Mesodermal cell (in vitro differentiated cells): ENCODE results near the gene TPM1.

Experiments used
- H3K27ac ChIP-seq: 2 replicates; pipeline ENCODE4 v1.7.0; 2013; ENCODE audit warnings: mild to moderate bottlenecking, low read depth, low read length, moderate library complexity; ENCODE audit not compliant: severe bottlenecking
- H3K36me3 ChIP-seq: 2 replicates; pipeline ENCODE4 v1.7.1; 2013; ENCODE audit warnings: mild to moderate bottlenecking, low read length, moderate library complexity; ENCODE audit not compliant: control insufficient read depth, insufficient read depth
- H3K4me1 ChIP-seq: one replicate; pipeline ENCODE4 v1.7.1; 2013; ENCODE audit warnings: mild to moderate bottlenecking, low read length; ENCODE audit not compliant: insufficient read depth, control insufficient read depth, poor library complexity, severe bottlenecking
- H3K4me3 ChIP-seq: 2 replicates; pipeline ENCODE4 v1.7.0; 2013; ENCODE audit warnings: low read length, control low read depth, mild to moderate bottlenecking; ENCODE audit not compliant: insufficient read depth, poor library complexity, severe bottlenecking; ENCODE audit errors: extremely low read depth
- H3K9me3 ChIP-seq: 2 replicates; pipeline ENCODE4 v1.7.1; 2013; ENCODE audit warnings: mild to moderate bottlenecking, low read length, moderate library complexity; ENCODE audit not compliant: control insufficient read depth
- WGBS, 2 experiments: methylation state at CpG; one replicate each; pipeline ENCODE4 v1.1.5; 2013; ENCODE audit warnings: missing lambda C conversion rate in 2 of 2; ENCODE audit not compliant: insufficient coverage in 2 of 2; 5-methylcytosine and 5-hydroxymethylcytosine counted together

The TPM1 gene

DNA sequence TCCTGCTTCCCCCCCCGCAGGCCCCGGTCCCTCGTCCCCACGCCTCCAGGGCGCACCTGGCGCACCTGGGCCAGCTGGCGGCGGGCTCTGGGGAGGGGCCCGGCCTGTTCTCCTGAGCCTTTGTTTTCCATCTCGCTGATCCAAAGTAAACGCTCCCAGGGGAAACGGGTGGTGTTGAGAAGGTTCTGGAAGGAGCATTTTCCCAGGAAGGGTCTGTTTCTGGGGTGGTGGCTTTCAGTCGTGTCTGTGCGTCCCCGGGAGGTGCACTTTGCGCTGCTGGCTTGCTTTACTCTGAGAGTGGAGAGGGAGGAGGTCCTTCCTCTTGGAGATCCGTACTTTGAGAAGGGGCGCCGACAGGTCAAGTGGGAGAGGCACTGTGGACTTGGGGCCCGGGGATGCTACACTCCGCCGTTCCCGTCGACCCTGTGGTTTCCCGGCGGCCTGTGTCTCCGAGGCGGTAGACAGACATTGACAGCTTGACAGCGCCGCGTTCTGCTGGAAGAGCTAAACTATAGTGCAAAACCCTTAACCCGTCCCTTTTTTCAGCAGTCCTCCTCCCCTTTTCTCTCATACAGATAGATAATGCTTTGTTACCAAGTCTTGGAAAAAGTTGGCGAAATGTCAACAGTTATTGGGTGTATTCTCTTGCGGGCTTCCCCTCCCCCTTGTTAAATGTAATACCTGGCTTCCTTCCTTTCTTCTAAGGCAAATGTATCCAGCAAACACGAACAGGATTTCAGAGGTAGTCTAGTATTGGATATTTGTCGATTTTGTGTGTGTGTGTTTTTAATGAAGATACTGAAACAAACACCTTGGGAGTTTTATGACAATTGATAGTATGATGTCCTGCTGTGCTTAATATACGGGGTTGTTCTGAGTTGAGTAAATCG is 6.5 kb downstream of the TPM1 start:
- 14 to 19% methylated on average over 19 to 24 of the region's 38 CpGs for WGBS, 2 experiments
- no peaks in the 10 kb centered on the region for H3K9me3 ChIP-seq
- peak overlapping the region; percentile 78 for H3K4me3 ChIP-seq
- peaks cover 80% of the 10 kb centered on the region for H3K36me3 ChIP-seq
- peak overlapping the region; percentile 96 for H3K27ac ChIP-seq
- peaks cover 55% of the 10 kb centered on the region for H3K4me1 ChIP-seq

DNA sequence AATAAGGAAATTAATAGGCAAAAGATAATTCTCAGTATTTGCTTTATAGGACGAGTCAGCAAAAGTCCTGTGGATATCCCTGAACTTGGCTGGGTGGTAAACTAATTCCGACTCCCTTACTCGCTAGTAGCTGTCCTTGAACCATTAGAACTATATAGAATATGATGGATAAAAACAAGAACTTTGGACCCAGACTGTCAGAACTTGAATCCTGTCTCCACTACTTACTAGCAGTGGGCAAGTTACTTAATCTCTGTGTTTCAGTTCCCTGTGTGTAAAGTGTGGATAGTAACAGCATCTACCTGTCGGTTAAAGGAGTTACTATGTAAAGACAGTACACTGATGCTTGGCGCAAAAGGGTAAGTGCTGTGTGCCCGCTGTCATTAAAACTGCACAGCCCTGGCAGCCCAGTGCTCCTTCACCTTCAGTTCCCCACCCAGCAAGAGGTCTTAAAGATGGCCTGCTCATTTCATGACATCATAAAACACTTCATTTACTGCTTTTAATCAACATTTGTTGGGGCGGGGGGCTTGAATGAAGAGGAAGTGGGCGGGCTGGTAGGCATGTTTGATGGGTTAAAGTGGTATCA is 7.3 kb downstream of the TPM1 start:
- peaks cover 80% of the 10 kb centered on the region for H3K36me3 ChIP-seq
- 87 to 94% methylated on average over 4 to 6 of the region's 8 CpGs for WGBS, 2 experiments
- H3K27ac ChIP-seq, result peak overlapping the region; percentile 96
- peaks cover 56% of the 10 kb centered on the region for H3K4me1 ChIP-seq
- H3K9me3 ChIP-seq, result no peaks in the 10 kb centered on the region
- peak overlapping the region; percentile 78 for H3K4me3 ChIP-seq

DNA sequence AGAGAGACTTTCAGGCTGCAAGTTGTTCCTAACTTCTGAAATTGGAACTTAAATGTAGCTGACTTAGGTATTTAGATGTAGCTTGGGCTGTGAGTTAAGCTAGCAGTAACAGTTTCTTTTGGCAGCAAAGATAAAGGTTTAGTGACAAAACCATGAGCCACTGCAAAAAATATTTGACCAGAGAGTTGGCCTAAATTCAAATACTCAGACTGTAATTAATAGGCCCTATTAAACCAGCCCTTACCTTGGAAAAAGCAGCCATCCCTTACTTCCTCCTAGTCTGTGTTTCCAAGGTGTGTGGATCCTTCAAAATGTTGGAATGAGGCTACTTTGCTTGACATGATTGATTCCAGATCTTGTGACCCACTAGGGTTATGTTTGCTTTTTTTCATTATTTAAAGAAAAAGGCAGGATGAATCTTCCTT is 8.2 kb downstream of the TPM1 start:
- Histone ChIP-seq H3K9me3 (no peaks in the 10 kb centered on the region), H3K36me3 (peaks cover 80% of the 10 kb centered on the region), H3K4me3 (no peak overlapping the region), H3K4me1 (peaks cover 62% of the 10 kb centered on the region), H3K27ac (peak overlapping the region; percentile 96)

DNA sequence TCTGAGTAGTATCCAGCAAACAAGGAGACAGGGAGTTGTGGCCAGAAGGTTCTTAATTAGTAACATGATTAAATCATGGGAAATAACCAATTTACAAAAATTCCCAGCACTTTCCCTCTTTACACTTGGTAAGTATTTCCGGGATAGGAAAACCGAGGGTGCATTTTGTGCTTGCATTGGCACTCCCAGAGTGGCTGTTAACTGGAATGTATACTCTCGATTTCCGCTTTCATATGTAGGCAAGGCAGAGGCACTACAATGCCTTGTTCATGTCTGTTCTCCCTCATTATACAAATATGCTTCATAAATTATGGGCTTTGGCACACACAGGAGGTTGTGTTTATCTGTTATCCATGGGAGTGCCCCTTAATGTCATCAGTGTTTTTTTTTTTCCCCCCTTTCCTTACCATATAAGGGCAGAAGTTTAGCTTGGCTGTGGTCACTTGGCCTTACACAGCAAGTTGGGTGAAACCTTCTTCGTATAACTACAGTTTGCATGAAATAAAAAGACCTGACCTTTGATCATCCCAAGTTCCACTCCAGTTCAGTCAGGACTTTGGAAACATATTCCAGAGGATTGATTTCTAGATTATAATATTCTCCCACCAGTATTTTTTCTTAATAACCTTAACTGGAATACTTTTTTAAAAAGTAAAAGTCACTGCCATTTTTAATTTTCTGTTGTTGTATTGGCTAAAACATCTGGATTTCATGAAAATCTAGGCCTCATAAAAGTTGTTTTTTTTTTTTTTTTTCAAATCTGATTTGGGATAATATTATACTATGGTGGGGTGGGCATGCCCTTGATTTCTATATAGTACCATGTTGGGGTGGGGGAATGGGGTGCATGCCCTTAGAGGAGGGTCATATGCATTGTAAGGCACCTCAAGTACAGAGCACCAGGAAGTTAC is 8.9 kb downstream of the TPM1 start:
- Histone ChIP-seq H3K27ac (peak overlapping the region; percentile 96), H3K4me1 (peaks cover 61% of the 10 kb centered on the region), H3K9me3 (no peaks in the 10 kb centered on the region), H3K4me3 (no peak overlapping the region), H3K36me3 (peaks cover 80% of the 10 kb centered on the region)
- WGBS, 2 experiments, result 92 to 94% methylated on average over 3 to 4 of the region's 5 CpGs

DNA sequence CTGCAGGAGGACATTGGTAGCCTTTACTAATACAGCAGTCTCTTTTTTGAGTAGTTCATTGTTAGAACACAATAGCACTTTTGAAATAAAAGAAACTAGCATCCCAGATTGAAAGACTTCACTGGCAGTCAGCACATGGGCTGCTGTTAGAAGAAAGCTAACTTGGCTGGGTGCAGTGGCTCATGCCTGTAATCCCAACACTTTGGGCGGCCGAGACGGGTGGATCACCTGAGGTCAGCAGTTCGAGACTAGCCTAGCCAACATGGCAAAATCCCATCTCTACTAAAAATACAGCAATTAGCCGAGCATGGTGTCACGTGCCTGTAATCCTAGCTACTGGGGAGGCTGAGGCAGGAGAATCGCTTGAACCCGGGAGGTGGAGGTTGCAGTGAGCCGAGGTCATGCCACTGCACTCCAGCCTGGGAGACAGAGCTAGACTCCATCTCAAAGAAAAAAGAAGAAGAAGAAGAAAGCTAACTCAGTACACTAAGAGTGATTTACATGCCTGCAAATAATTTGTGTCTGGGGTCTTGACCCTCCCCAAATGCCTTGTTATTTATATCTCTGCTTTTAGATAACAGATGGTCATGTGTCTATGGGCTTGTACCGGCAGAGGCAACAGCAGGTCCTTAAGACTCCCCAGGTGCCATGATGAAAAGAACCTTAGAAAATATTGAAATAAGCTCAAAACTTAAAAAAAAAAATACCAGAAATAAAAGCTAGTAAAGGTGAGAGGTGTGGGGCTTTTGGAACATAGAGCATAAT is 9.7 kb downstream of the TPM1 start:
- peaks cover 80% of the 10 kb centered on the region for H3K36me3 ChIP-seq
- peaks cover 57% of the 10 kb centered on the region for H3K4me1 ChIP-seq
- no peak overlapping the region for H3K4me3 ChIP-seq
- WGBS, 2 experiments, result 89 to 100% methylated on average over 3 to 8 of the region's 10 CpGs
- H3K27ac ChIP-seq, result peak overlapping the region; percentile 96
- H3K9me3 ChIP-seq, result no peaks in the 10 kb centered on the region

DNA sequence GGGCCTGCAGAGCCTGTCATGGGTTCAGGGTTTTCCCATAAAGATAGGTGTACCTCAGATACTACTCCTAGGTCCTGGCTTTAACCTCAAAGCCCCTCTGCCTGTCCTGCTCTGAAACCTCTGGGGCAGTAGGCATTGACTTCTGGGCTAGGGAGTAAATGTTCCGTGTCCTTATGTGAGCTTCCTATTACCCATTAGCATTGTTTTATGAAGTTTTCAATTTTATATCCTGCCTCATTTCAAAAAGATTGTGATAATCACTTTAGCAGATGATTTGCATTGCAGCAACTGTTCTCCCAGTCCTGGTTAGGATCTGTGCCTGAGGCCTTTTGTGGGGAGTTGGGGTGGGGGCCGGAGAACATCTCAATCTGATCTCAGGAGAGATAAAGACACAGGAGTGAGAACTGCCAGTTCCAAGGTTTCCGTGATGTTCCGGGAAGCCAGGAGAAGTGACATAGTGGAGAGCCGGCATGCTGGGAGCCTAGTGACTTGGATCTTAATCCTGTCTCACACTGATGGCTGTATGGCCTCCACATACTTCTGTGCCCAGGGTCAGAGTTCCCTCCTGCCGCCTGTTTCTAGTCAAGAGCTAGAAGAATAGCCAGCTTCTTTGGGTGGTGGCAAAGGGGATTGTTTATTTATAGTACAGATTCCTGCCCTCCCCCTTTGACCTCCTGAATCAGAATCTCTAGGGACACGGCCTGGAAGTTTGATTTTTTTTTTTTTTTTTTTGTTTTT is 10.6 kb downstream of the TPM1 start:
- H3K36me3 ChIP-seq, result peaks cover 84% of the 10 kb centered on the region
- H3K4me1 ChIP-seq, result peaks cover 55% of the 10 kb centered on the region
- WGBS, 2 experiments, result 48 to 56% methylated on average over 4 of the region's 7 CpGs

DNA sequence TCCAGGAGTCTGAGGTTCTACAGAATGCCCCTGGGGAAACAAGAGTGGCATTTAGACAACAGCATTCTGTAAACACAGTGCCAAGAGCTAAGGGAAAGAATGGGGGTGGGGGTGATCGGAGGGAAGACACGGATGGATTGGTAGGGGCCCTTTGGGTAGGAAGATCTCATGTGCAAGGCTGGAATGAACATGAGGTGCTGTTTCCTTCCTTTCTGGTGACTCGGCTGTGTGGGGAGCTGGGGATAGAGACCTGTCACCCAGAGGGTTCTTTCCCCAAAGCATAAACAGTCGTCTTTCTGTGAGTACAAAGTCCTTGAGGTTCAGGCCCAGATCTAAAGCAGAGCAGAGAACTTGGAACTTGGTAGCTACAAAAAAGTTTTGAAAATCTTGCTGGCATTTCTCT is 11.7 kb downstream of the TPM1 start:
- 90 to 92% methylated on average over 3 of the region's 4 CpGs for WGBS, 2 experiments
- Histone ChIP-seq H3K27ac (peak overlapping the region; percentile 31), H3K4me3 (no peak overlapping the region), H3K4me1 (peaks cover 53% of the 10 kb centered on the region), H3K36me3 (peaks cover 89% of the 10 kb centered on the region), H3K9me3 (no peaks in the 10 kb centered on the region)

More for the DNA sequence above, 10.6 kb downstream of the TPM1 start:
- H3K27ac ChIP-seq, result peak overlapping the region; percentile 85
- H3K4me3 ChIP-seq, result no peak overlapping the region
- no peaks in the 10 kb centered on the region for H3K9me3 ChIP-seq

DNA sequence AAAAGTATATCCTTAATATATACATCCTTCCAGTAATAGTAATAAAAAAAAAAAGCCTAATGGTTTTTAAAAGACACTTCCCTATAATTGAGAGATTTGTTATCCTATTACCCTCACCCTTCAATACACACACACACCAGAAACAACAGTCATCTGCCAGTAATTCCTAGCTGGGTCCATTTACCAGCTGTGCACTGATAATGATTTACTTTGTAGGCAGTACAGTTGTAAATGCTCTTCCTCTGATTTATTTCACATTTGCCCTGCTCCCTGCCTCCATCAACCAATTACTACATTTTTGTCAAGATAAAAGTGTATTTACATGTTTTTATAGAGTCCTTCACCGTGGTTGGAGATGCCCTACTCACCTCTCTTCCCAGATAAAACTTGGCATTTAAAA is 12.4 kb downstream of the TPM1 start:
- Histone ChIP-seq H3K4me1 (peaks cover 50% of the 10 kb centered on the region), H3K9me3 (no peaks in the 10 kb centered on the region), H3K27ac (peak overlapping the region; percentile 64), H3K36me3 (peaks cover 89% of the 10 kb centered on the region), H3K4me3 (no peak overlapping the region)
- no CpG with 5 or more reads among the region's 1 CpG for WGBS, 2 experiments

DNA sequence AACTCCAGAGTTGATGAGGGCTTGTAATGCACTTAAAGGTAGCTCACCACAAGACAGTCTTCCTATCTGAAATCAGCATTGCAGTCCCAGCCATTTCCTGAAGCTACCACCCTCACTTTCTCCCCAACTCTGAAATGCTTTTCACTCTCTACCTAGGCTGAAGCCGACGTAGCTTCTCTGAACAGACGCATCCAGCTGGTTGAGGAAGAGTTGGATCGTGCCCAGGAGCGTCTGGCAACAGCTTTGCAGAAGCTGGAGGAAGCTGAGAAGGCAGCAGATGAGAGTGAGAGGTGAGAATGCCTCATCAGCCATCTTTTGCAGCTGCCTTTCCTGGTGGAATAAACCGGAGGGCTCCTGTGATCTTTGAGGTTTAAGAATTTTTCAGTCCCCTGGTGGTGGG is 14.3 kb downstream of the TPM1 start:
- 93 to 95% methylated on average over 2 to 5 of the region's 6 CpGs for WGBS, 2 experiments
- H3K36me3 ChIP-seq, result peaks cover 90% of the 10 kb centered on the region
- peaks cover 39% of the 10 kb centered on the region for H3K4me1 ChIP-seq
- no peak overlapping the region for H3K4me3 ChIP-seq
- H3K9me3 ChIP-seq, result no peaks in the 10 kb centered on the region
- peak overlapping the region; percentile 52 for H3K27ac ChIP-seq
